Endothelial cell of umbilical vein (primary cell): Measurements from ENCODE around the gene RDH14. TPM values are rescaled to one million over a fixed set of nuclear protein-coding genes. Genes with fewer than 3 reads are reported as not detected.

Experiments used
- BruUV-seq: library from RNA; stranded (reverse); fragments of 400-500 nt; replicated peaks from 2 replicates; lab custom pipeline; 2021; lab: Mats Ljungman, UMichigan
- CTCF ChIA-PET: fragments of 300-600, 350-600 bp; sonication (Branson Sonifier 250); formaldehyde crosslinking; loops from one replicate; lab custom pipeline; 2021; ENCODE audit warnings: antibody characterized with exemption, inconsistent platforms; lab: Charles Lee
- POLR2A ChIA-PET: fragments of 300-600, 350-600 bp; sonication (Branson Sonifier 250); formaldehyde crosslinking; loops from one replicate; lab custom pipeline; 2021; ENCODE audit warnings: antibody characterized with exemption, inconsistent platforms; lab: Charles Lee
- DNase-seq: peaks from one replicate; pipeline ENCODE4 v3.0.0-alpha.2; 2011; ENCODE audit warnings: low read depth, low spot score
- FAIRE-seq: peaks from 2 replicates; lab custom pipeline; 2011; peaks lifted over from hg19 to GRCh38; lab: Jason Lieb, UNC
- H2AFZ ChIP-seq: 2 replicates; pipeline ENCODE4 v1.6.0; 2012; ENCODE audit warnings: low read depth, low read length, control low read depth, inconsistent platforms
- H3K27ac ChIP-seq: 2 replicates; pipeline ENCODE4 v1.5.1; 2011; ENCODE audit warnings: low read depth, mild to moderate bottlenecking, control low read depth, low read length, moderate library complexity; ENCODE audit not compliant: insufficient read depth
- H3K27me3 ChIP-seq, 2 experiments: 2 replicates each; pipeline versions ENCODE4 v1.6.0 to v1.6.1; 2011; ENCODE audit warnings: low read length in 2 of 2, mixed read lengths in 1 of 2; ENCODE audit not compliant: control insufficient read depth in 2 of 2, insufficient read depth in 2 of 2
- H3K36me3 ChIP-seq, 2 experiments: 2 replicates in 1 of 2; 3 replicates in 1 of 2; pipeline ENCODE4 v1.5.1; 2011; ENCODE audit warnings: low read length in 2 of 2, mild to moderate bottlenecking in 1 of 2, moderate library complexity in 1 of 2; ENCODE audit not compliant: control insufficient read depth in 2 of 2, insufficient read depth in 2 of 2; ENCODE audit errors: extremely low read depth in 1 of 2
- H3K4me1 ChIP-seq: 3 replicates; pipeline ENCODE4 v1.5.1; 2011; ENCODE audit warnings: mild to moderate bottlenecking, low read length; ENCODE audit not compliant: control insufficient read depth, insufficient read depth; ENCODE audit errors: extremely low read depth
- H3K4me2 ChIP-seq: 2 replicates; pipeline ENCODE4 v1.6.1; 2011; ENCODE audit warnings: low read length, control low read depth, mixed read lengths; ENCODE audit not compliant: insufficient read depth
- H3K4me3 ChIP-seq, 3 experiments: fragments of 200-600 bp in 1 of 3; sonication (generic), shearing (Covaris generic) in 1 of 3; replicated peaks in 1 of 3; 2 replicates each; pipeline ENCODE4 v1.5.1; 2011 to 2016; ENCODE audit warnings: control low read depth in 3 of 3, low read length in 3 of 3, mild to moderate bottlenecking in 2 of 3, inconsistent platforms in 1 of 3, low read depth in 1 of 3, moderate library complexity in 1 of 3; ENCODE audit not compliant: insufficient read depth in 1 of 3
- H3K79me2 ChIP-seq: 2 replicates; pipeline ENCODE4 v1.6.0; 2012; ENCODE audit warnings: low read length, inconsistent platforms; ENCODE audit not compliant: control insufficient read depth, insufficient read depth
- H3K9ac ChIP-seq: replicated peaks from 2 replicates; pipeline ENCODE3; 2011; ENCODE audit warnings: low read length, control low read depth; ENCODE audit not compliant: insufficient read depth; ENCODE audit errors: extremely low read depth
- H3K9me1 ChIP-seq: replicated peaks from 3 replicates; pipeline ENCODE4 v1.6.0; 2011; ENCODE audit warnings: mild to moderate bottlenecking, low read length; ENCODE audit not compliant: control insufficient read depth, insufficient read depth; ENCODE audit errors: extremely low read depth
- H3K9me3 ChIP-seq: replicated peaks from 2 replicates; pipeline ENCODE4 v1.5.1; 2012; ENCODE audit warnings: low read length, inconsistent platforms; ENCODE audit not compliant: control insufficient read depth, insufficient read depth
- H4K20me1 ChIP-seq: replicated peaks from 2 replicates; pipeline ENCODE3; 2011; ENCODE audit warnings: mild to moderate bottlenecking, low read length; ENCODE audit not compliant: control insufficient read depth, insufficient read depth; ENCODE audit errors: extremely low read depth
- CTCF ChIP-seq, 2 donors: IDR thresholded peaks; 1 replicate in 1 of 2; 2 replicates in 1 of 2; pipeline ENCODE4 v1.5.1; 2011; ENCODE audit warnings: low read length in 2 of 2, mild to moderate bottlenecking in 2 of 2, moderate library complexity in 2 of 2, control low read depth in 1 of 2, inconsistent platforms in 1 of 2, low read depth in 1 of 2; ENCODE audit not compliant: insufficient read depth in 1 of 2; ENCODE audit errors: extremely low read depth in 1 of 2
- EZH2 ChIP-seq: IDR thresholded peaks from 2 replicates; pipeline ENCODE4 v1.6.1; 2012; ENCODE audit warnings: borderline replicate concordance, low read depth, mild to moderate bottlenecking, moderate library complexity, low read length, inconsistent platforms; ENCODE audit not compliant: severe bottlenecking
- FOS ChIP-seq: IDR thresholded peaks from 2 replicates; pipeline ENCODE4 v1.6.1; 2011; ENCODE audit warnings: mild to moderate bottlenecking, low read length, moderate library complexity, borderline replicate concordance; ENCODE audit not compliant: insufficient read depth
- GATA2 ChIP-seq: IDR thresholded peaks from 2 replicates; pipeline ENCODE4 v1.7.0; 2011; ENCODE audit warnings: low read depth, mild to moderate bottlenecking, moderate library complexity, mixed read lengths, low read length; ENCODE audit not compliant: insufficient read length, insufficient read depth
- JUN ChIP-seq: IDR thresholded peaks from 2 replicates; pipeline ENCODE4 v1.6.1; 2011; ENCODE audit warnings: borderline replicate concordance, low read depth; ENCODE audit not compliant: insufficient read length, insufficient read depth
- MAX ChIP-seq: IDR thresholded peaks from 2 replicates; pipeline ENCODE4 v1.6.1; 2011; ENCODE audit not compliant: insufficient read depth, insufficient read length
- MYC ChIP-seq: IDR thresholded peaks from one replicate; pipeline ENCODE4 v1.6.1; 2011; ENCODE audit warnings: mild to moderate bottlenecking, low read depth, low read length
- POLR2A ChIP-seq: IDR thresholded peaks from 2 replicates; pipeline ENCODE4 v1.6.1; 2012; ENCODE audit warnings: low read depth, mild to moderate bottlenecking, control low read depth, low read length
- POLR2AphosphoS5 ChIP-seq: IDR thresholded peaks from 2 replicates; pipeline ENCODE4 v1.6.1; 2012; ENCODE audit warnings: low read depth, mild to moderate bottlenecking, control low read depth, low read length, moderate library complexity; ENCODE audit not compliant: insufficient read depth
- dilution Hi-C: fragments of 300-500 bp; cut with MboI; formaldehyde crosslinking; loops from one replicate; pipeline ENCODE4 v1.15.0; 2019; ENCODE audit warnings: low sequenced_read_pairs; ENCODE audit not compliant: extremely low pct_ligation_motif_present
- intact Hi-C: fragments of 100-400 bp; cut with micrococcal nuclease; formaldehyde crosslinking; loops from one replicate; pipeline ENCODE4 v1.10.0; 2022
- polyA plus RNA-seq, 4 experiments: library from polyadenylated mRNA; depleted of rRNA in 3 of 4; stranded (reverse) in 3 of 4; unstranded in 1 of 4; fragments of >200 nt; gene quantifications; 2 replicates each; pipeline versions ENCODE4 v1.2.1 to v1.2.3, GENCODE V29; 2011 to 2012; ENCODE audit warnings: missing spikeins in 1 of 4
- total RNA-seq: library from RNA; stranded (reverse); gene quantifications from 2 replicates; pipeline ENCODE4 v1.2.3, GENCODE V29; 2021

Gene RDH14
- total and polyA plus RNA-seq, 2 donors (not counting 3 experiments of a cell fraction or from before 2014, with no cell fraction given), result 8.8 to 12.4 TPM

- CTCF ChIA-PET, result interaction anchor here (1.8 to 3.7 kb wide), 2 partner anchors 16 to 18 kb away, joined by 4 to 21 read pairs; no protein-coding TSS in a partner anchor
- H3K9ac ChIP-seq, result no peak overlapping the region
- DNase-seq (no peak), FAIRE-seq (no peak)
- POLR2A ChIA-PET, result no interaction called here
- H3K79me2 ChIP-seq, result no peaks in the 10 kb centered on the region
- H4K20me1 ChIP-seq, result no peaks in the 10 kb centered on the region
- no peak overlapping the region for H3K27ac ChIP-seq
- H3K9me1 ChIP-seq, result no peaks in the 10 kb centered on the region
- H3K4me2 ChIP-seq, result no peak overlapping the region
- BruUV-seq, result no TSS peak
- no peak overlapping the region for H3K4me3 ChIP-seq
- TF ChIP-seq MYC (no peak), CTCF (IDR thresholded peaks at IDR 0.05; ENCODE audit: extremely low read depth in 1 of 2, insufficient read depth in 1 of 2, low read depth in 1 of 2, low read length in 2 of 2) (no peak)
- H3K9me3 ChIP-seq, result no peaks in the 10 kb centered on the region
- intact Hi-C loops, result no loop called here
- H3K27me3 ChIP-seq, result no peaks in the 10 kb centered on the region
- no peak overlapping the region for H2AFZ ChIP-seq
- dilution Hi-C loops, result no loop called here
- peaks cover 5% of the 10 kb centered on the region for H3K4me1 ChIP-seq
- no peaks in the 10 kb centered on the region for H3K36me3 ChIP-seq
These were observed 23.8 kb downstream of the RDH14 start for GRCh38 chr2:18536697-18537096.

GRCh38 chr2:18536100-18536499, 24.4 kb downstream of the RDH14 start:
- Histone ChIP-seq H3K9me3 (no peaks in the 10 kb centered on the region), H3K9ac (no peak overlapping the region), H3K36me3 (no peaks in the 10 kb centered on the region), H2AFZ (peak overlapping the region; percentile 8), H3K4me1 (peaks cover 5% of the 10 kb centered on the region), H3K4me3 (no peak overlapping the region), H3K27ac (no peak overlapping the region), H3K9me1 (no peaks in the 10 kb centered on the region), H3K79me2 (no peaks in the 10 kb centered on the region), H4K20me1 (no peaks in the 10 kb centered on the region), H3K4me2 (no peak overlapping the region), H3K27me3 (no peaks in the 10 kb centered on the region)
- ChIA-PET CTCF (interaction anchor here (1.8 to 3.7 kb wide), 2 partner anchors 15 to 17 kb away, joined by 4 to 21 read pairs; no protein-coding TSS in a partner anchor), POLR2A (no interaction called here)
- TF ChIP-seq EZH2, result no peak
- TF ChIP-seq JUN, result no peak
- TF ChIP-seq POLR2A, result no peak
- no peak for TF ChIP-seq MYC
- TF ChIP-seq POLR2AphosphoS5, result no peak
- TF ChIP-seq CTCF (IDR thresholded peaks at IDR 0.05; ENCODE audit: extremely low read depth in 1 of 2, insufficient read depth in 1 of 2, low read depth in 1 of 2, low read length in 2 of 2), result no peak
- TF ChIP-seq MAX, result no peak
- peak; percentile 49 for TF ChIP-seq GATA2
- peak; percentile 61 for TF ChIP-seq FOS
- no TSS peak for BruUV-seq
- DNase-seq (peak; percentile 72), FAIRE-seq (peak; percentile 77)
- intact Hi-C loops, result no loop called here
- dilution Hi-C loops, result no loop called here
